Activated T-cell treated with anti-CD3 and anti-CD28 coated beads, Interleukin-2, amount 50 U/mL, for 72 hours (primary cell): ENCODE results near the gene WT1. TPM values are rescaled to one million over a fixed set of nuclear protein-coding genes. Genes with fewer than 3 reads are reported as not detected.
"Not testable (repeated sequence)": the region's sequence is repeated elsewhere in the genome, so short reads cannot be mapped to it uniquely, and the experiment has no call there.

Experiments
- ATAC-seq, 2 donors: fragments of 150-1000 bp; cut with Tn5 transposase; replicated peaks in 1 of 2; 2 replicates each; pipeline ENCODE4 v1.10.0; 2021; ENCODE audit warnings: moderate library complexity in 2 of 2, mild to moderate bottlenecking in 1 of 2
- DNase-seq, 2 donors: peaks; one replicate each; pipeline ENCODE4 v3.0.0; 2021 to 2022; ENCODE audit warnings: mixed read lengths in 1 of 2
- H3K27ac Mint-ChIP-seq: one replicate; pipeline ENCODE4 v1.8.0; 2022; ENCODE audit warnings: mild to moderate bottlenecking, moderate library complexity, mixed read lengths
- H3K27me3 Mint-ChIP-seq: one replicate; pipeline ENCODE4 v1.8.0; 2022; ENCODE audit warnings: low read depth, mixed read lengths
- H3K36me3 Mint-ChIP-seq, 2 donors: one replicate each; pipeline ENCODE4 v1.8.0; 2022; ENCODE audit warnings: mixed read lengths in 2 of 2, mild to moderate bottlenecking in 1 of 2; ENCODE audit not compliant: insufficient read depth in 2 of 2
- H3K4me1 Mint-ChIP-seq: one replicate; pipeline ENCODE4 v1.8.0; 2022; ENCODE audit warnings: low read depth, mixed read lengths
- H3K4me3 Mint-ChIP-seq, 2 donors: one replicate each; pipeline ENCODE4 v1.8.0; 2022; ENCODE audit warnings: mild to moderate bottlenecking in 2 of 2, mixed read lengths in 2 of 2, moderate library complexity in 2 of 2
- H3K9me3 Mint-ChIP-seq, 2 donors: one replicate each; pipeline ENCODE4 v1.8.0; 2022; ENCODE audit warnings: mixed read lengths in 2 of 2
- total RNA-seq, 2 donors: library from RNA; stranded (reverse); gene quantifications; one replicate each; pipeline ENCODE4 v1.2.3, GENCODE V29; 2022

Gene WT1
- total RNA-seq, 2 donors from 2014 or later: not detected

DNA sequence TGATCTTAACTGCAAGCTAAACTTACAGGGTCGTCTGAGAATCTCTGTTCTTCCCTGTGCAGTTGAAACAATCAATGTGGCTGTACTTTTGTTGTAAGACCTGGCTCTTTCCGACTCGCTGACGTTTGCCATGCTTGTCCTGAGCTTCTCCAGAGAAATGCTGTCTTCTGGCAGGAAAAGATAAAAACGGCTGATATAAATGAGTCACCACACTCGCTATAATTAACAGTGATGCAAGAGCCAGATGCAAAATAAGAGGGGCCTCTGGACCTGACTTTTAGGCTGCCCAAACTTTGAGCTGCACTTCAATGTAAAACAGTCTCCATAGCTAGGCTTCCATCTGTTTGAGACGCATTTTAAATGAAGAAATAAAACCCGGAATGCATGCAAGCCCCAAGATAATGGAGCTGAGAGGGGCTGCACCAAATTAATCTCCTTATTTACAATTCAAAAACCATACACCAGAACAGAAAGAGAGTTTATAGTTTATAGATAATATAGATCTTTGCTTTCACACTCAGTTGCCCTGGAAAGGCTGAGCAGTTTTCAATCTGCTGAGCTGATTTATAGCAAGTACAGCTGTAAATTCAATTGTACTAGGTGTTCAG, 48.5 kb downstream of the WT1 start:
- Mint-ChIP-seq H3K27me3 (peaks cover 26% of the 10 kb centered on the region), H3K4me3 (no peak overlapping the region), H3K9me3 (no peaks in the 10 kb centered on the region), H3K27ac (no peak overlapping the region), H3K36me3 (no peaks in the 10 kb centered on the region), H3K4me1 (no peaks in the 10 kb centered on the region)
- ATAC-seq: no peak
- DNase-seq: no peak

DNA sequence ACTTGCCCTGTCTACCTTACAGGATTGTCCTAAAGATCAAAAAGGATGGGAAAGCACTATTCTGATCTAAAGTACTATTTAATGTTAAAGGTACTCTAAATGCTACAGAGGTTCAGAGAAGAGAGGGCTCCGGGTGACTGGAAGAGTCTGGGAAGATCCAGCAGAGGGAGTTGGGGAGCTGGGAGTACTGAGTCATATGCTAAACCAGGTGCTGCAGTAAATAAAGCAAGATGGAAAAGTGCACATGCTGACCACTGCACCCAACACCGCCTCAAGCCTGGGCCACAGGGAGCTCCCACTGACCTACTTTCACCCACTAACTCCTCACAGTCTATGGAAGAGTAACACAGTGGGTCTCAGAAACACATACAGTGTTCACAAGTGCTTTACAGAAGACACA, 49.3 kb downstream of the WT1 start:
- DNase-seq: no peak
- H3K4me1 Mint-ChIP-seq: no peaks in the 10 kb centered on the region
- H3K4me3 Mint-ChIP-seq: no peak overlapping the region
- H3K27ac Mint-ChIP-seq: no peak overlapping the region
- peaks cover 26% of the 10 kb centered on the region for H3K27me3 Mint-ChIP-seq
- H3K9me3 Mint-ChIP-seq: no peaks in the 10 kb centered on the region
- no peak for ATAC-seq
- H3K36me3 Mint-ChIP-seq: no peaks in the 10 kb centered on the region

DNA sequence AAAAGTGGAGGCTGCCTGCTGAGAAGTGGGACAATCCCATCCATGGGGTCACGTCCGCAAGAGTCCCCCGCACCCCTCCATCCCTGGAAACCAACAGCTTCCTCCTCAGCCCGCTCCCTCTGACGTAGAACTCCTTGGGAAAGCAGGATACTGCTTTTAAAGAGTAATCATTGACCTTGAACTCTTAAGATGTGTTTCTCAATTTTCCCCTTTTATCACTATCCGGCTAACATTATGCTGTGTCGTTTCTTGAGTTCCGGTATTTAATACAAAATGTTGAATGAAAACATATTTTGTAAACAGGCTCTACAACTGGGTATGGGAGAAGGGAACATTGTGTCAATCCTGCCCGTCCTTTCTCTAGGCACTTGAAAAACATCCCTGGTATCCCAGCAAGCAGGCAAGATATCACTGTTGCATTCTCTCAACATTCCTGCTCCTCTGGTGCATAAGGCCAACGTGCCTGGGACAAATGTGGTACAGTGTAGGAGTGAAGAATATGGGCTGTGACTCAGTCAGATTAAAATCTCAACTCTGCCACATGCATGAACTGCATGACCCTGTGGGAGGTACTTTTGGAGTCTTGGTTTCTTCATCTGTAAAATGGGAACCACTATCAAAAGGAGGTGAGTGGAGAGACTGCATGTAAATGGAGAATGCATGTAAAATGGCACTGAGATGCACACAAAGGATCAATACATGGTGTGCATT, 52.8 kb downstream of the WT1 start:
- Mint-ChIP-seq H3K9me3 (no peaks in the 10 kb centered on the region), H3K27ac (no peak overlapping the region), H3K4me3 (no peak overlapping the region), H3K36me3 (no peaks in the 10 kb centered on the region), H3K4me1 (no peaks in the 10 kb centered on the region), H3K27me3 (peaks cover 31% of the 10 kb centered on the region)
- ATAC-seq: no peak
- no peak for DNase-seq

DNA sequence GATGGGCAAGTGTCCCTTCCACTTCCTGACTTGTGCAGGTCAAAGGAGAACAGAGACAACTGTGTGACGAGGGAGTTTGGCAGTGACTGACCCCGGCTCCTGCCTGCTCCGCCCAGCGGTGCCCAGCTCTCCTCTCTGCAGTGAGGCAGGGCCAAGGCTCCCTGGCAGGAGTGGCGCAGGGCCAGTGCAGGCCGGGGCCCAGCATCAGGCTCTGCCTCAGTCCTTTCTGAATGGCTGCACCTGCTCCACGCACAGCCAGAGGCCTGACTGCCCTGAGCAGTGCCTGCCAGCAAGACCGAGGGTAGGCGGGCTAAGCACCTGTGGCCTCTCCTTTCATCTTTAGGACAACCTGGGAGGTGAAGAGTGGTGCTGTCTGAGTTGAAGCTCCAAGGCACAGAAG, 54.2 kb downstream of the WT1 start:
- H3K9me3 Mint-ChIP-seq: no peaks in the 10 kb centered on the region
- ATAC-seq: no peak
- DNase-seq: no peak
- no peaks in the 10 kb centered on the region for H3K4me1 Mint-ChIP-seq
- peaks cover 29% of the 10 kb centered on the region for H3K27me3 Mint-ChIP-seq
- no peaks in the 10 kb centered on the region for H3K36me3 Mint-ChIP-seq
- no peak overlapping the region for H3K27ac Mint-ChIP-seq
- H3K4me3 Mint-ChIP-seq: no peak overlapping the region

DNA sequence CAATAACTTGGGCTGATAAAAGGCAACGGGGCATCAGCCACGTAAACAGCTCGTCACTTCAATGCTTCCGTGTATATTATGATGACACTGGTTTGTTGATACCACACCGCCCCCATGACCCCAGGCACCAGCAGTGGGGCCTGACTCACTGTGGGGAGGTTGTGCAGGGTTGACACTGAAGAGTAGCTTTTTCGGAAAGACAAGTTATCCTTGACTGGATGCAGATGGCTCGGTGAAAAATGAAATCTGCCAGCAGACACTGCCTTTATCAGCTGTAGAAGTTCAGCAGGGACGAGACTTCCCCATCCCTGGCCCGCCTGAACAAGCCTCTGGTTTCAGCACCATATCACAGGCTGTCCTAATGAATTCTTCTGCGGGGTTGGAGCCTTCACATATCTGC, 55.6 kb downstream of the WT1 start:
- no peak for ATAC-seq
- H3K36me3 Mint-ChIP-seq: no peaks in the 10 kb centered on the region
- no peaks in the 10 kb centered on the region for H3K4me1 Mint-ChIP-seq

DNA sequence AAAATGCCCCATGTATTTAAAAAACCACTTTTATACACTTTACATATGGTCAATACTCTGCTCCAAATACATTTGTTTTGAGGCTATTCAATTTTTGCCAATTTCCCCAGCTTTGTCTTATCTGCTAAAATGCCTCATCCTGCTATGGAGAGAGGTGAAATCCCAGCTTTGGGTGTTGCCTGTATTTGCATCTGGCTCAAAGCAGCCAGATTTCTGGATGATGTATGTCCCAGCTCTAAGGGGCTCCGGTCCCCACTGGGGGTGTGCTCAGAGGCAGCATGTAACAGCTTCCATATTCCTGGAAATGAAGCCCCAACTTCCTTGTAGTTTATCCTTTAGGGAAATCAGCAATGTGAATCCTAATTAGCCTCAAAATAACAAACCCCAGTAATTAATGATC, 59.5 kb downstream of the WT1 start:
- no peaks in the 10 kb centered on the region for H3K4me1 Mint-ChIP-seq
- no peak for DNase-seq
- ATAC-seq: no peak
- H3K36me3 Mint-ChIP-seq: no peaks in the 10 kb centered on the region
- no peaks in the 10 kb centered on the region for H3K9me3 Mint-ChIP-seq
- no peak overlapping the region for H3K27ac Mint-ChIP-seq
- peaks cover 5% of the 10 kb centered on the region for H3K27me3 Mint-ChIP-seq
- H3K4me3 Mint-ChIP-seq: no peak overlapping the region

More for the DNA sequence above, 55.6 kb downstream of the WT1 start:
- peaks cover 22% of the 10 kb centered on the region for H3K27me3 Mint-ChIP-seq
- no peak overlapping the region for H3K4me3 Mint-ChIP-seq
- no peaks in the 10 kb centered on the region for H3K9me3 Mint-ChIP-seq
- DNase-seq: no peak
- H3K27ac Mint-ChIP-seq: no peak overlapping the region

DNA sequence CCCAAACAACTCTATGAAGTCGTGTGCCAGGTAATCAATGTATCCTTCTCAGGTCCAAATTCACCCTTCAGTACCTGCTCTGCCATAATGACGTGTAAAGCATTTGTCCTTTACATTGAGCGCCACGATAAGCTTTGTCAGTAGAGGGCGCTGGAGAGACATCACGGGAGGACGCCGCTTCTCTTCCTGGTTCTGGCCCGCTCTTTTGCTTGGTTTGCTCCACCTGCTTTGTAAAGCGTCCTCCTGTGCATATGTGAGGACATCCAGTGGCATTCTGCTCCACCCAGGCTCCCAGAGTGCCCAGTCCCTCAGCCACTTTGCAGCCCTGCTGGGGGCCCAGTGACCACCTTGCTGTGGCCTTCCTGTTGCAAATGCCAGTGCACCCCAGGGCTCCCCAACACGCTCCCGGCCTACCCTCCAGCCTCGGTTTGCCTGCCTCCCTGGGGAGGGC, 61.1 kb downstream of the WT1 start:
- Mint-ChIP-seq H3K4me3 (no peak overlapping the region), H3K9me3 (peaks cover 3 to 5% of the 10 kb centered on the region in 2 donors), H3K27me3 (peaks cover 5% of the 10 kb centered on the region), H3K36me3 (peaks cover 1 to 2% of the 10 kb centered on the region in 2 donors), H3K27ac (no peak overlapping the region), H3K4me1 (no peaks in the 10 kb centered on the region)
- peak; percentile 55 for DNase-seq
- peak in 1 of 2 donors; percentile 44 for ATAC-seq

DNA sequence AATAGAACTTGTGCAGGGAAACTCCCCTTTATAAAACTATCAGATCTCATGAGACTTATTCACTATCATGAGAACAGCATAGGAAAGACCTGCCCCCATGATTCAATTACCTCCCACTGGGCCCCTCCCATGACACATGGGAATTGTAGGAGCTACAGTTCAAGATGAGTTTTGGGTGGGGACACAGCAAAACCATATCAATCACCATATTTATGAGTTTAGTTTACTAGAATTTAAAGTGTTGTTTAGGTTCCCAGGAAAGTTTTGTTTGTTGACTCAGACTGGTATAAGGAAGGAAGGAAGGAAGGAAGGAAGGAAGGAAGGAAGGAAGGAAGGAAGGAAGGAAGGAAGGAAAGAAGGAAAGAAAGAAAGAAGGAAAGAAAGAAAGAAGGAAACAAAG, 65.4 kb downstream of the WT1 start:
- not testable (repeated sequence) for ATAC-seq, H3K4me1 Mint-ChIP-seq, H3K27me3 Mint-ChIP-seq, H3K36me3 Mint-ChIP-seq, H3K4me3 Mint-ChIP-seq, DNase-seq, H3K9me3 Mint-ChIP-seq, H3K27ac Mint-ChIP-seq

DNA sequence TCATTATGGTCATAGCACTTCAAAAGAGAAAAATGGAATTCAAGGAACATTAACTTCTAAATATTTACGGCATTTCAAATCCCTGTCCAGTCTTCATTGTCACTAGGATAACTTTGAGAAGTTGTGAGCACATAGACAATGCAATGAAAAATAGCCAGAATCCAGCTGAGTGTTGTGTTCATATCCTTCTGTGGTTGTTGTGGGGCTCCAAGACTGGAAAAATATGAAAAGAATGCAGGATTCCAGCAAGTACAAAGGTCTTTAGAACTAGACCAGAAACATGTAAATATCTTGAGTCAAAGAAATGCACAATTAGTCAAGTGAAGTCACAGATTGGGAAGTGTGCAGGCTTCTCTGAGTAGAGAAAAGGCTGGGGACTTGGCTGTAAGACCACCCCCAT, 68.7 kb downstream of the WT1 start:
- Mint-ChIP-seq H3K27me3 (no peaks in the 10 kb centered on the region), H3K36me3 (peaks cover 1 to 2% of the 10 kb centered on the region in 2 donors), H3K27ac (no peak overlapping the region), H3K4me3 (no peak overlapping the region), H3K9me3 (peaks cover 3 to 7% of the 10 kb centered on the region in 2 donors), H3K4me1 (no peaks in the 10 kb centered on the region)
- DNase-seq (no peak), ATAC-seq (no peak)

DNA sequence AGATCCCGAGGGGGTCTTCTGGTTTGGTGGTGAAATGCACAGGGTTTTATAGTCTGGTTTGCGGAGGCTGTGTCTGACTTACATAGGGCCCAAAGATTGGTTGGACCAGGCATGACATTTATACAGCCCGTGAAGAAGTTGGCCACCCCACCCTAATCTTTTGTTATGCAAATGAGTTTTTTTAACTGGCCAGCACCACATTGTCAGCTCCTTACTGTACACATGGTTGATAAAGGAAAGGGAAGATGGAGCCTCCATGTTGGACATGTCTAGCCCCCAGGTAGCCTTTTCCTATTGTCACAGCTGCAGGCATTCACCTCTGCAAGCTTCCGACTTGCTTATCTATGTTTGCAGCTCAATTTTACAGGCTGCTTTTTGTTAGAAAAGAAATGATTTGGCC, 70.1 kb downstream of the WT1 start:
- no peaks in the 10 kb centered on the region for H3K4me1 Mint-ChIP-seq
- H3K9me3 Mint-ChIP-seq: peaks cover 3 to 7% of the 10 kb centered on the region in 2 donors
- H3K36me3 Mint-ChIP-seq: peaks cover 1 to 2% of the 10 kb centered on the region in 2 donors
- no peak overlapping the region for H3K27ac Mint-ChIP-seq
- no peak overlapping the region for H3K4me3 Mint-ChIP-seq
- peaks cover 4% of the 10 kb centered on the region for H3K27me3 Mint-ChIP-seq
- ATAC-seq (no peak), DNase-seq (no peak)

DNA sequence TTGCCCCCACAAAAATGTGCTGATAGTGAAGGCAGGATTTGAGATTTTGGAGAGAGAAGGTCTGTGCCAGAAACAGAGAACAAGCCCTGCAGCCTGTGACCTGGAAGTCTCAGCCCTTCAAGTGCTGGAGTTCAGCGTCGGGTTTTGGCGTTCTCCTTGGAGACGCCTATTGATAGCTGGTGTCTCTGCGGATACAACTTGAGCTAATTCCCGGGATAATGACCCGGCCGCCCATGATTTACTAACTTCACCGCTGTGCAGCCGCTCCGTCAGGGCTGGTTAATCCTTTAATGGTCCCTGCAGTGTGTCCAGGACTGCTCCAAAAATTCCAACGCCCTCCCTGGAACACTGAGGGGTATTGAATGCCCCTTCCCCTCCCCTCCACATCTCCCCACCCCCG, 76.6 kb downstream of the WT1 start:
- H3K4me3 Mint-ChIP-seq: no peak overlapping the region
- DNase-seq: no peak
- peaks cover 12% of the 10 kb centered on the region for H3K27me3 Mint-ChIP-seq
- H3K27ac Mint-ChIP-seq: no peak overlapping the region
- H3K9me3 Mint-ChIP-seq: no peaks in the 10 kb centered on the region
- no peaks in the 10 kb centered on the region for H3K4me1 Mint-ChIP-seq
- H3K36me3 Mint-ChIP-seq: no peaks in the 10 kb centered on the region
- ATAC-seq: no peak

DNA sequence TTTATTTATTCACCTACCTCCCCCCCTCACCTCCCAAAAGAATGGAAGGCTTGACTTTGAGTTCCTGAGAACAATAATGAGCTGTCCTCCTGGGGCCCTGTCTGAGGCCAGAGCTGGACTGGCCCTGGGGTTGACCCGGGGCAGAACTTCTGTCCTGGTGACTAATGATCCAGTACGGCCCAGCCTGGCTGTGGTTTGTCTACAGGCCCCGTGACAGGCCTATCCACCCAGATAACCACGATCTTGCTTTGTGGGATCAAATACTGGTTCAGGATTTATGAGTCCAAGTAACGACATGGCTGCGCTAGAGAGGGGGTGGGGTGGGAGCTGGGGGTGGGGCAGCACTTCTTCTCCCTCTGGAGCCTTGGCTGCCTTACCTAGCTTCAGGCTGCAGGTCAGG, 81.5 kb downstream of the WT1 start:
- Mint-ChIP-seq H3K27ac (no peak overlapping the region), H3K27me3 (peaks cover under 1% of the 10 kb centered on the region)
- ATAC-seq: no peak

DNA sequence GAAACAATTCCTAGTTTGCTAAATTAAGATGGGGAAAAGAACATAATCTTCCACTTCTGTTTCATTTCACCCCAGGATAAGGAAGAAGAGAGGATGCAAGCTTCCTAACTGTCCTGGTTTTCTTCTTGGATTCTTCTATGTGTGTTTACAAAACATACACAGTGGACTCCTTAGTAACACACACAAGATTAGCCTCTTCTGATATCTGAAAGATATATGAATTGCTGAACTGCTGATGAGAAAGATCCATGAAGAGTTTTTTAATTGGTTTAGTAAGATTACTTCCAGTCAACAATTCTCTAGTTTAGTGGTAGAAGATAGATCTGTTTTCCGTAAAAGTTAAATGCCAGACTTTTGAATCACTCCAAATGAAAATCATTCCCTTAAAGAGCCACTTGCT, 86.8 kb downstream of the WT1 start:
- DNase-seq: no peak
- Mint-ChIP-seq H3K9me3 (no peaks in the 10 kb centered on the region), H3K4me1 (peaks cover 4% of the 10 kb centered on the region), H3K27ac (no peak overlapping the region), H3K36me3 (no peaks in the 10 kb centered on the region), H3K4me3 (no peak overlapping the region), H3K27me3 (peaks cover 35% of the 10 kb centered on the region)
- ATAC-seq: no peak

More for the DNA sequence above, 81.5 kb downstream of the WT1 start:
- Mint-ChIP-seq H3K4me1 (no peaks in the 10 kb centered on the region), H3K9me3 (no peaks in the 10 kb centered on the region), H3K36me3 (no peaks in the 10 kb centered on the region), H3K4me3 (no peak overlapping the region)
- DNase-seq: no peak

DNA sequence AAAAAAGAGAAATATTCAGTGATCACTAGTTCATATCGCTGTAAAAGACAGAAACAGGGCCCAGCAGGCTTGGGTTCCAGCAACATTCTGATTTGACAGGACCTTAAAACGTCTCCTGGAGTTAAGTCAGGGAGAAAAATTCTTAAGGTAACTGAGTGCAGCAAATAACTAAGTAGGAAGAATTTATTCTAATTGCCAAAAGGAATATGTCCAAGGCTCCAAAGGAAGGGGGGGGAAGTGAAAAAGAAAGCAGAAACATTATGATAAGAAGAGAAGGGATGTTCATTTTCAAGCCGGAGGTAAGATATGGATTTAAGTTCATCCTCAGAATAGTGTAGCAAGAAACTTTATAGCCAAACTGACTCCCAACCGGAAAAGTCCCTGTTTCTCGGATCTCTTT, 90.4 kb downstream of the WT1 start:
- DNase-seq (no peak), ATAC-seq (no peak)
- H3K9me3 Mint-ChIP-seq: no peaks in the 10 kb centered on the region
- no peaks in the 10 kb centered on the region for H3K36me3 Mint-ChIP-seq
- peaks cover 35% of the 10 kb centered on the region for H3K27me3 Mint-ChIP-seq
- H3K27ac Mint-ChIP-seq: peak overlapping the region; percentile 41
- peaks cover 8% of the 10 kb centered on the region for H3K4me1 Mint-ChIP-seq
- no peak overlapping the region for H3K4me3 Mint-ChIP-seq
